ENCODE data around the gene IRAK3.
"Not testable (repeated sequence)": the region's sequence is repeated elsewhere in the genome, so short reads cannot be mapped to it uniquely, and the experiment has no call there.

The IRAK3 gene

GRCh38 chr12:66302827-66303169 is 113.8 kb downstream of the IRAK3 start:
- Mint-ChIP-seq H3K9me3 (no peaks in the 10 kb centered on the region), H3K4me3 (peak overlapping the region; percentile 98), H3K36me3 (peaks cover 35% of the 10 kb centered on the region), H3K27me3 (peaks cover 21% of the 10 kb centered on the region), H3K27ac (peak overlapping the region; percentile 98), H3K4me1 (peaks cover 44% of the 10 kb centered on the region)
- DNase-seq = no peak
- CTCF ChIA-PET = interaction anchor here (0.6 to 3.7 kb wide), 9 partner anchors 12 to 106 kb away, joined by 3 to 17 read pairs (median 4); no protein-coding TSS in a partner anchor

- CTCF ChIA-PET = interaction anchor here (1.2 to 3.7 kb wide), 4 partner anchors 13 to 34 kb away, joined by 4 to 17 read pairs (median 8); no protein-coding TSS in a partner anchor
Measured at GRCh38 chr12:66303316-66303804, 114.3 kb downstream of the IRAK3 start.

More at GRCh38 chr12:66303316-66303804, 114.3 kb downstream of the IRAK3 start:
- not testable (repeated sequence) for H3K9me3 Mint-ChIP-seq
- peak overlapping the region; percentile 98 for H3K27ac Mint-ChIP-seq
- H3K4me1 Mint-ChIP-seq = peaks cover 48% of the 10 kb centered on the region
- H3K4me3 Mint-ChIP-seq = peak overlapping the region; percentile 98
- H3K27me3 Mint-ChIP-seq = peaks cover 20% of the 10 kb centered on the region
- peak; percentile 56 for DNase-seq
- peaks cover 39% of the 10 kb centered on the region for H3K36me3 Mint-ChIP-seq

All from activated naive CD4-positive, alpha-beta T cell treated with anti-CD3 and anti-CD28 coated beads, Interleukin-2, amount 10 ng/mL, durations not matched to agents 7 days and 5 days (primary cell).